Ovary (tissue), 9 donors: ENCODE measurements around the gene SPATA22. TPM values are rescaled to one million over a fixed set of nuclear protein-coding genes. Genes with fewer than 3 reads are reported as not detected.

Experiments
- DNase-seq, 5 donors: peaks; one replicate each; pipeline ENCODE4 v3.0.0-alpha.2; 2019 to 2020
- H3K27ac ChIP-seq, 2 donors: fragments of 200-600 bp; one replicate each; pipeline versions ENCODE4 v1.5.1 to v1.8.0; 2019 to 2022
- H3K27me3 ChIP-seq: fragments of 200-600 bp; one replicate; pipeline ENCODE4 v1.8.0; 2022
- H3K36me3 ChIP-seq: fragments of 200-600 bp; sonication (generic); one replicate; pipeline ENCODE4 v1.5.1; 2019
- H3K4me1 ChIP-seq: one replicate; pipeline ENCODE4 v1.8.1; 2013; ENCODE audit warnings: mild to moderate bottlenecking, moderate library complexity; ENCODE audit not compliant: insufficient read depth
- H3K4me3 ChIP-seq: fragments of 200-600 bp; sonication (generic); one replicate; pipeline ENCODE4 v1.5.1; 2017
- H3K9me3 ChIP-seq, 2 donors: fragments of 200-600 bp in 1 of 2; sonication (generic) in 1 of 2; one replicate each; pipeline versions ENCODE4 v1.5.1 to v1.8.1; 2013 to 2019; ENCODE audit warnings: mild to moderate bottlenecking in 1 of 2, moderate library complexity in 1 of 2
- EP300 ChIP-seq: sonication (generic); formaldehyde crosslinking; IDR thresholded peaks from one replicate; pipeline ENCODE4 v1.6.1; 2017; ENCODE audit warnings: antibody characterized with exemption
- POLR2A ChIP-seq: fragments of 450-650 bp; IDR thresholded peaks from one replicate; pipeline ENCODE4 v1.6.1; 2017; ENCODE audit warnings: antibody characterized with exemption, mild to moderate bottlenecking, moderate library complexity
- WGBS, 3 donors: extraction: QIAGEN DNeasy Blood & Tissue Kit in 1 of 3; methylation state at CpG; one replicate each; pipeline versions ENCODE4 v1.1.5 to v1.1.7; 2013 to 2017; 5-methylcytosine and 5-hydroxymethylcytosine counted together
- intact Hi-C, 4 donors: fragments of 100-400 bp; cut with DNase I; formaldehyde crosslinking; loops; one replicate each; pipeline versions ENCODE4 v1.11.0 to v1.15.1; 2022 to 2023
- polyA plus RNA-seq, 2 donors: library from polyadenylated mRNA; stranded (reverse); fragments of 200-250 nt in 1 of 2; fragments of 350-450 nt in 1 of 2; fragmentation: Illumina TruSeq in 1 of 2; extraction: RNeasy Lipid Tissue Mini Kit (QIAGEN cat#74804) in 1 of 2; gene quantifications; one replicate each; pipeline ENCODE4 v1.2.3, GENCODE V29; 2013 to 2014
- total RNA-seq, 7 donors: library from RNA; depleted of rRNA in 2 of 7; stranded (reverse); fragments of >200 nt in 2 of 7; fragmentation: NEBNext Ultra II Directional in 3 of 7; extraction: Animal tissue kit (Norgen Biotek cat#: 25700) in 3 of 7; gene quantifications; one replicate each; pipeline versions ENCODE4 v1.1.0 to v1.2.4, GENCODE V29; 2016 to 2023
- TF ChIP-seq, protein P1 (sequence below), 3 donors: fragments of 450-650 bp in 2 of 3; fragments of 200-600 bp in 1 of 3; IDR thresholded peaks; one replicate each; pipeline versions ENCODE4 v1.5.1 to v1.8.0; 2016 to 2022; ENCODE audit warnings: antibody characterized with exemption in 3 of 3, mild to moderate bottlenecking in 1 of 3
- donor health status: DM: no; HTN: no; CAD: no; lungs with moderate emphysema.
- donor health status: DM: no; HTN: no; CAD: no.
- donor health status: Bipolar disorder and iron deficiency.
- donor health status: DM: yes; HTN: yes; CAD: no.
- donor health status: DM: no; HTN: no; CAD: no.
- donor health status: DM: yes; HTN: yes; CAD: no.

The SPATA22 gene
- total and polyA plus RNA-seq, 9 donors, result 0.30 to 0.89 (median 0.40) TPM; not detected in 6

DNA sequence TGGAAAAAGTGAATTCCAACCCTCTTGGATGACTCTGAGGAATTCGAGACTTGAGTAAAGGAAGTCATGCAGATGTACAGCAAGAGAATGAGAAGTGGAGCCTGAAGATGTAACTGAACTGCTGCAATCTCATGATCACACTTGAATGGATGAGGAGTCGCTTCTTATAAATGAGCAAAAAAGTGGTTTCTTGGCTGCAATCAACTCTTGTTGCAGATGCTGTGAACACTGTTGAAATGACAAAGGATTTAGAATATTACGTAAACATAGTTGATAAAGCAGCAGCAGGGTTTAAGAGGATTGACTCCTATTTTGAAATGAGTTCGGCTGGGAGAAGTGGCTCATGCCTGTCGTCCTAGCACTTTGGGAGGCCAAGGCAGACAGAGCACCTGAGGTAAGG is 29.7 kb upstream of the SPATA22 start:
- H3K27ac ChIP-seq, result no peak overlapping the region
- no peak overlapping the region for H3K4me3 ChIP-seq
- H3K4me1 ChIP-seq, result no peaks in the 10 kb centered on the region
- intact Hi-C loops, result no loop called here
- no peaks in the 10 kb centered on the region for H3K9me3 ChIP-seq
- no peak for DNase-seq
- no peaks in the 10 kb centered on the region for H3K27me3 ChIP-seq
- H3K36me3 ChIP-seq, result no peaks in the 10 kb centered on the region
- TF ChIP-seq, protein P1, sequence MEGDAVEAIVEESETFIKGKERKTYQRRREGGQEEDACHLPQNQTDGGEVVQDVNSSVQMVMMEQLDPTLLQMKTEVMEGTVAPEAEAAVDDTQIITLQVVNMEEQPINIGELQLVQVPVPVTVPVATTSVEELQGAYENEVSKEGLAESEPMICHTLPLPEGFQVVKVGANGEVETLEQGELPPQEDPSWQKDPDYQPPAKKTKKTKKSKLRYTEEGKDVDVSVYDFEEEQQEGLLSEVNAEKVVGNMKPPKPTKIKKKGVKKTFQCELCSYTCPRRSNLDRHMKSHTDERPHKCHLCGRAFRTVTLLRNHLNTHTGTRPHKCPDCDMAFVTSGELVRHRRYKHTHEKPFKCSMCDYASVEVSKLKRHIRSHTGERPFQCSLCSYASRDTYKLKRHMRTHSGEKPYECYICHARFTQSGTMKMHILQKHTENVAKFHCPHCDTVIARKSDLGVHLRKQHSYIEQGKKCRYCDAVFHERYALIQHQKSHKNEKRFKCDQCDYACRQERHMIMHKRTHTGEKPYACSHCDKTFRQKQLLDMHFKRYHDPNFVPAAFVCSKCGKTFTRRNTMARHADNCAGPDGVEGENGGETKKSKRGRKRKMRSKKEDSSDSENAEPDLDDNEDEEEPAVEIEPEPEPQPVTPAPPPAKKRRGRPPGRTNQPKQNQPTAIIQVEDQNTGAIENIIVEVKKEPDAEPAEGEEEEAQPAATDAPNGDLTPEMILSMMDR (IDR thresholded peaks at IDR 0.05), result no peak
- no peak for TF ChIP-seq EP300
- no peak for TF ChIP-seq POLR2A
- WGBS, 3 donors, result 48 to 62% (median 57%) methylated on average over 5 of the region's 5 CpGs

DNA sequence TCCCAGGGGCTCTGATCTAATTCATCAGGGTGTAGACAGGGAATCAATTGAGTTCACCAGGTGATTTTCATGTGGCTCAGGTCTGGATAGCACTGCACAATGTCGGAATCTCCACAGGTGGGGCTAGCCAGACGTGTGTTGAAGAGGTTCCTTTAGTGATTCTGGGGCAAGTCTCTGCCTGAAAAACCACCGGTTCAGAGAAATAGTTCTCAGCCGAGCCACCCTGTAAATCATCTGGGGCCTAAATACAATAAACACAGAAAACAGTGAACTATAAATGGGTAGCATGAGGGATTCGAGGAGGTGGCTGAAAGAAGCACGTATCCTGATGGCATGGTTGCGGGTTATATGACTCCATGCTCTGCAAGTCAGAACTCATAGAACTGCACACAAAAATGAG is 25.5 kb upstream of the SPATA22 start:
- H3K4me3 ChIP-seq, result no peak overlapping the region

GRCh38 chr17:3485481-3486068 is 14.0 kb upstream of the SPATA22 start:
- TF ChIP-seq, protein P1 (IDR thresholded peaks at IDR 0.05), result no peak
- TF ChIP-seq POLR2A (no peak), EP300 (no peak)
- intact Hi-C loops, result no loop called here
- H3K27ac ChIP-seq, result no peak overlapping the region
- H3K27me3 ChIP-seq, result no peaks in the 10 kb centered on the region
- no peaks in the 10 kb centered on the region for H3K36me3 ChIP-seq
- no peak for DNase-seq
- no peak overlapping the region for H3K4me3 ChIP-seq
- no peaks in the 10 kb centered on the region for H3K4me1 ChIP-seq
- no peaks in the 10 kb centered on the region for H3K9me3 ChIP-seq
- WGBS, 3 donors, result 85 to 94% (median 89%) methylated on average over 8 of the region's 8 CpGs

More for the DNA sequence above, 25.5 kb upstream of the SPATA22 start:
- Histone ChIP-seq H3K36me3 (no peaks in the 10 kb centered on the region), H3K27ac (no peak overlapping the region), H3K27me3 (no peaks in the 10 kb centered on the region), H3K4me1 (no peaks in the 10 kb centered on the region), H3K9me3 (no peaks in the 10 kb centered on the region)
- 83 to 88% (median 85%) methylated on average over 7 of the region's 7 CpGs for WGBS, 3 donors
- DNase-seq, result no peak
- TF ChIP-seq EP300 (no peak), POLR2A (no peak)
- TF ChIP-seq, protein P1 (IDR thresholded peaks at IDR 0.05), result no peak
- intact Hi-C loops, result no loop called here

DNA sequence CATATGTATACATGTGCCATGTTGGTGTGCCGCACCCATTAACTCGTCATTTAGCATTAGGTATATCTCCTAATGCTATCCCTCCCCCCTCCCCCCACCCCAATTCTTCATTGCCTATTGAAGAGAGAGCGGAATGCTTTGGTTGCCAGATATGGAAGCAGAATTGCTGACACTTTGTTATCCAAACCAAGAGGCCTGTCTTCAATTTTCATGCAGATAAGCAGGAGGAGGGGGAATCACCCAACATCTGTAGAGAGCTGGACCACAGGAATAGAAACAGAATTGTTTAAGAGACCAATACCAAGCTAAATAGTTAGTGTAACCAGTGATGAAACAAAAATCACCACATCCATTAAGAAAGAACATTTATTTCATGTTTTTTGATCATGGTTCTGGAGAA is 11.2 kb upstream of the SPATA22 start:
- Histone ChIP-seq H3K27ac (no peak overlapping the region), H3K36me3 (no peaks in the 10 kb centered on the region), H3K4me3 (no peak overlapping the region), H3K4me1 (no peaks in the 10 kb centered on the region), H3K27me3 (no peaks in the 10 kb centered on the region), H3K9me3 (no peaks in the 10 kb centered on the region)
- no peak for DNase-seq
- intact Hi-C loops, result no loop called here
- 52 to 77% (median 61%) methylated on average over 3 of the region's 3 CpGs for WGBS, 3 donors
- TF ChIP-seq POLR2A (no peak), EP300 (no peak)
- TF ChIP-seq, protein P1 (IDR thresholded peaks at IDR 0.05), result no peak
